Activated gamma-delta T cell treated with anti-CD3 and anti-CD28 coated beads, Interleukin-2, amount 50 U/mL, for 16 hours (primary cell): ENCODE measurements around the gene SMARCD1.
"Not testable (repeated sequence)": the region's sequence is repeated elsewhere in the genome, so short reads cannot be mapped to it uniquely, and the experiment has no call there.

Source experiments
- DNase-seq: peaks from one replicate; pipeline ENCODE4 v3.0.0-alpha.2; 2020; ENCODE audit warnings: low read depth

The SMARCD1 gene

DNA sequence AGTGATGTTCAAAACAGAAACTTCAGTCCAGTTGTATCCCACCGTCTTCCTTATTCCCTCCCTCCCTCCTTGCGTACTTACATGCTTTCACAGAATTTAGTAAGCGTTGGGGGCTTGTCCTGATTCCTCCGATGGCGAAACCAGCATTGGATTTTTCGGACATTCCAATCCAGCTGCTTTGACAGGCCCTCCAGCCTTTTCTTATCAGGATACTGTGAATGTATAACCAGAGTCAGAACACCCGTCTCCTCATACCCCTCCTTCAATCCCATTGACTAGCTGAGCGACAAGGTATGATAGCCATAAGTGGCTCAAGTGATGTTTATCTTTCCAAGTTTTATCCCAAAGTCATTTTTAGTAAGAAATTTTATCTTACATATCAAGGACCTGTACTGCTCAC lies 57.9 kb downstream of the SMARCD1 start:
- no peak for DNase-seq

DNA sequence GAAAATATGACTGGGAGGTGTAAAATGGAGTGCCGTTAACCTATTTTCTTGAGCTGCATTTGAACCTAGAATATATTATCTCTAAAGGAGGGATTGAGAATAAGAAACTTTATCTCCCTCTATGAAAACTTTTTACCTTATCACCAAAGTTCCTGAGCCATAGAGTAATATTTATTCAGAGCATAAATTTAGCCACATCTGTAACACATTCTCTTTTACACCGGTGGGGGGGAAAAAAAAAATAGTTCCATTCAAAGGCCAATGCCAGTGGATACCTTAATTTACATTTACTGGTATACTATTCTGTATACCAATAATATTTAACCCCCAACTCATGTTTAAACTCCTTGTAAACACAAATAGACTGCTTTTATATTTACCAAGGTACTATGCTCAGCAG lies 60.3 kb downstream of the SMARCD1 start:
- no peak for DNase-seq

DNA sequence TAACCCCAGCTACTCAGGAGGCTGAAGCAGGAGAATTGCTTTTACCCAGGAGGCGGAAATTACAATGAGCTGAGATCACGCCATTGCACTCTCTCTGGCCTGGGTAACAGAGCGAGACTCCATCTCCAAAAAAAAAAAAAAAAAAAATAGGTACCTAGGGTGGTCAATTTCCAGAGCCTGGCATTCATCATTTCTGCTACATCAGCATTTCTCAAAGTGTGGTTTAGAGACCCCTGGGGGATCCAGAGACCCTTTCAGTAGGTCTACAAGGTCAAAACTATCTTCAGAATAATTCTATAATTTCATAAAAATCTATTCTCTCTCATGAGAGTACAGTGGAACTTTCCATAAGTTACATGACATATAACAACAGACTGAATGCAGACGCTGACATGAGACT lies 62.1 kb downstream of the SMARCD1 start:
- no peak for DNase-seq

DNA sequence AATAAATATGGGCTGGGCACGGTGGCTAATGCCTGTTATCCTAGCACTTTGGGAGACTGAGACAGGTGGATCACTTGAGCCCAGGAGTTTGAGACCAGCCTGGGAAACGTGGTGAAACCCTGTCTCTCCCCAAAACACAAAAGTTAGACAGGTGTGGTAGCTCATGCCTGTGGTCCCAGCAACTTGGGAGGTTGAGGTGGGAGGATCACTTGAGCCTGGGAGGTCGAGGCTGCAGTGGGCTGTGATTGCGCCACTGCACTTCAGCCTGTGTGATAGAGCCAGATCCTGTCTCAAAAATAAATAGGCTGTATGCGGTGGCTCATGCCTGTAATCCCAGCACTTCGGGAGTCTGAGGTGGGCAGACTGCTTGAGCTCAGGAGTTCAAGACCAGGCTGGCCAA lies 62.9 kb downstream of the SMARCD1 start:
- not testable (repeated sequence) for DNase-seq

DNA sequence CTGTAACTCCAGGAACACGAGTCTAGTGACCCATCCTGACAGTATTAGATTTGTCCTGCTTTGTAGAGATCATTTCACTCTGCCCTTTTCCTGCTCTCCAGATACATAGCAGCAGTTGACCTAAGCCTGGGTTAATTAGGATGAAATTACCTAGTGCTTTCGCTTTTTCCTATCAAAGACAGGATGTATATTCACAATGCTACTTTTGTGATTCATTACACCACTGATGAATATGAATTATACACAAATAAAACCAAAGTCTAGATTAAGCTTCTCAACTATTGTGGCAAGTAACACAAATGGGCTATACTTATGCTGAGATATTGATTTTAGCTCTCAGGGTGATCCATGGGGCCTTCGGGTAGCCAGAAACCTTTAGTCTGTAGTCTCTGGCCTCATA lies 64.2 kb downstream of the SMARCD1 start:
- DNase-seq, result no peak
